Measurements from ENCODE around the gene CTNS.
A peak's percentile ranks its signal among the peaks of the same experiment; 100 is the strongest.

CTNS gene

GRCh38 chr17:3603870-3604259, 32.7 kb upstream of the CTNS start:
- peaks cover 18% of the 10 kb centered on the region for H3K36me3 Mint-ChIP-seq (ENCODE audit: low read depth)
- no peaks in the 10 kb centered on the region for H3K27me3 Mint-ChIP-seq
- no peak overlapping the region for H3K27ac Mint-ChIP-seq
- H3K9me3 Mint-ChIP-seq = no peaks in the 10 kb centered on the region
- no peak for DNase-seq
- no peaks in the 10 kb centered on the region for H3K4me1 Mint-ChIP-seq (ENCODE audit: low read depth)
- H3K4me3 Mint-ChIP-seq = no peak overlapping the region

GRCh38 chr17:3609689-3610088, 26.9 kb upstream of the CTNS start:
- Mint-ChIP-seq H3K9me3 (no peaks in the 10 kb centered on the region), H3K27ac (no peak overlapping the region), H3K36me3 (ENCODE audit: low read depth) (peaks cover 63% of the 10 kb centered on the region), H3K4me1 (ENCODE audit: low read depth) (no peaks in the 10 kb centered on the region), H3K27me3 (no peaks in the 10 kb centered on the region), H3K4me3 (no peak overlapping the region)
- no peak for DNase-seq

- H3K4me3 Mint-ChIP-seq = no peak overlapping the region
- no peaks in the 10 kb centered on the region for H3K9me3 Mint-ChIP-seq
- H3K4me1 Mint-ChIP-seq (ENCODE audit: low read depth) = no peaks in the 10 kb centered on the region
- H3K27ac Mint-ChIP-seq = no peak overlapping the region
- no peak for DNase-seq
- no peaks in the 10 kb centered on the region for H3K27me3 Mint-ChIP-seq
- peaks cover 69% of the 10 kb centered on the region for H3K36me3 Mint-ChIP-seq (ENCODE audit: low read depth)
These were observed 26.0 kb upstream of the CTNS start for GRCh38 chr17:3610523-3610922.

GRCh38 chr17:3613124-3613523, 23.4 kb upstream of the CTNS start:
- no peak for DNase-seq
- H3K36me3 Mint-ChIP-seq (ENCODE audit: low read depth) = peaks cover 84% of the 10 kb centered on the region
- H3K4me1 Mint-ChIP-seq (ENCODE audit: low read depth) = no peaks in the 10 kb centered on the region
- H3K27me3 Mint-ChIP-seq = no peaks in the 10 kb centered on the region
- peaks cover 7% of the 10 kb centered on the region for H3K9me3 Mint-ChIP-seq
- no peak overlapping the region for H3K27ac Mint-ChIP-seq
- no peak overlapping the region for H3K4me3 Mint-ChIP-seq

- H3K4me1 Mint-ChIP-seq (ENCODE audit: low read depth) = no peaks in the 10 kb centered on the region
- peaks cover 82% of the 10 kb centered on the region for H3K36me3 Mint-ChIP-seq (ENCODE audit: low read depth)
- H3K27ac Mint-ChIP-seq = no peak overlapping the region
- H3K27me3 Mint-ChIP-seq = no peaks in the 10 kb centered on the region
- DNase-seq = no peak
- peaks cover 7% of the 10 kb centered on the region for H3K9me3 Mint-ChIP-seq
- no peak overlapping the region for H3K4me3 Mint-ChIP-seq
These were observed 21.2 kb upstream of the CTNS start for GRCh38 chr17:3615160-3615870.

- H3K27ac Mint-ChIP-seq = no peak overlapping the region
- H3K36me3 Mint-ChIP-seq (ENCODE audit: low read depth) = peaks cover 80% of the 10 kb centered on the region
- H3K27me3 Mint-ChIP-seq = no peaks in the 10 kb centered on the region
- DNase-seq = no peak
- H3K4me3 Mint-ChIP-seq = no peak overlapping the region
- H3K4me1 Mint-ChIP-seq (ENCODE audit: low read depth) = no peaks in the 10 kb centered on the region
- peaks cover 7% of the 10 kb centered on the region for H3K9me3 Mint-ChIP-seq
These were observed 15.3 kb upstream of the CTNS start for GRCh38 chr17:3621146-3621720.

- DNase-seq = no peak
- peaks cover 77% of the 10 kb centered on the region for H3K36me3 Mint-ChIP-seq (ENCODE audit: low read depth)
These were observed 13.5 kb upstream of the CTNS start for GRCh38 chr17:3622977-3623594.

GRCh38 chr17:3626831-3627768, 9.5 kb upstream of the CTNS start:
- no peaks in the 10 kb centered on the region for H3K27me3 Mint-ChIP-seq
- peaks cover under 1% of the 10 kb centered on the region for H3K4me1 Mint-ChIP-seq (ENCODE audit: low read depth)
- H3K36me3 Mint-ChIP-seq (ENCODE audit: low read depth) = peaks cover 73% of the 10 kb centered on the region
- H3K9me3 Mint-ChIP-seq = no peaks in the 10 kb centered on the region
- DNase-seq = no peak
- no peak overlapping the region for H3K27ac Mint-ChIP-seq
- H3K4me3 Mint-ChIP-seq = no peak overlapping the region

More at GRCh38 chr17:3622977-3623594, 13.5 kb upstream of the CTNS start:
- Mint-ChIP-seq H3K4me1 (ENCODE audit: low read depth) (no peaks in the 10 kb centered on the region), H3K27me3 (no peaks in the 10 kb centered on the region), H3K4me3 (no peak overlapping the region), H3K9me3 (no peaks in the 10 kb centered on the region), H3K27ac (no peak overlapping the region)

GRCh38 chr17:3627769-3628167, 8.8 kb upstream of the CTNS start:
- H3K27ac Mint-ChIP-seq = no peak overlapping the region
- no peak overlapping the region for H3K4me3 Mint-ChIP-seq
- no peaks in the 10 kb centered on the region for H3K9me3 Mint-ChIP-seq
- no peaks in the 10 kb centered on the region for H3K27me3 Mint-ChIP-seq
- peaks cover 5% of the 10 kb centered on the region for H3K4me1 Mint-ChIP-seq (ENCODE audit: low read depth)
- DNase-seq = no peak
- peaks cover 76% of the 10 kb centered on the region for H3K36me3 Mint-ChIP-seq (ENCODE audit: low read depth)

GRCh38 chr17:3630781-3631180, 5.8 kb upstream of the CTNS start:
- Mint-ChIP-seq H3K36me3 (ENCODE audit: low read depth) (peaks cover 60% of the 10 kb centered on the region), H3K27ac (no peak overlapping the region), H3K9me3 (no peaks in the 10 kb centered on the region), H3K4me1 (ENCODE audit: low read depth) (peaks cover 20% of the 10 kb centered on the region), H3K4me3 (no peak overlapping the region), H3K27me3 (no peaks in the 10 kb centered on the region)
- no peak for DNase-seq

- Mint-ChIP-seq H3K27ac (no peak overlapping the region), H3K36me3 (ENCODE audit: low read depth) (peaks cover 56% of the 10 kb centered on the region), H3K4me3 (no peak overlapping the region), H3K9me3 (no peaks in the 10 kb centered on the region), H3K4me1 (ENCODE audit: low read depth) (peaks cover 23% of the 10 kb centered on the region), H3K27me3 (no peaks in the 10 kb centered on the region)
- DNase-seq = no peak
These were observed 4.3 kb upstream of the CTNS start for GRCh38 chr17:3632287-3632686.

GRCh38 chr17:3635474-3636153, 946 bp upstream of the CTNS start:
- H3K36me3 Mint-ChIP-seq (ENCODE audit: low read depth) = peaks cover 47% of the 10 kb centered on the region
- peaks cover 47% of the 10 kb centered on the region for H3K4me1 Mint-ChIP-seq (ENCODE audit: low read depth)
- no peaks in the 10 kb centered on the region for H3K27me3 Mint-ChIP-seq
- H3K4me3 Mint-ChIP-seq = peak overlapping the region; percentile 96
- peak overlapping the region; percentile 69 for H3K27ac Mint-ChIP-seq
- no peaks in the 10 kb centered on the region for H3K9me3 Mint-ChIP-seq
- no peak for DNase-seq

- H3K36me3 Mint-ChIP-seq (ENCODE audit: low read depth) = peaks cover 55% of the 10 kb centered on the region
- H3K4me1 Mint-ChIP-seq (ENCODE audit: low read depth) = peaks cover 55% of the 10 kb centered on the region
- no peaks in the 10 kb centered on the region for H3K9me3 Mint-ChIP-seq
- H3K27me3 Mint-ChIP-seq = no peaks in the 10 kb centered on the region
- H3K27ac Mint-ChIP-seq = peak overlapping the region; percentile 20
- no peak for DNase-seq
- H3K4me3 Mint-ChIP-seq = peak overlapping the region; percentile 96
These were observed 381 bp downstream of the CTNS start for GRCh38 chr17:3636908-3637373.
